ENCODE measurements around the gene REEP6. TPM values are rescaled to one million over a fixed set of nuclear protein-coding genes. Genes with fewer than 3 reads are reported as not detected.
"Not testable (repeated sequence)": the region's sequence is repeated elsewhere in the genome, so short reads cannot be mapped to it uniquely, and the experiment has no call there.

Gene REEP6
- total RNA-seq, 4 donors from 2014 or later = 1.1 to 2.3 (median 1.5) TPM

DNA sequence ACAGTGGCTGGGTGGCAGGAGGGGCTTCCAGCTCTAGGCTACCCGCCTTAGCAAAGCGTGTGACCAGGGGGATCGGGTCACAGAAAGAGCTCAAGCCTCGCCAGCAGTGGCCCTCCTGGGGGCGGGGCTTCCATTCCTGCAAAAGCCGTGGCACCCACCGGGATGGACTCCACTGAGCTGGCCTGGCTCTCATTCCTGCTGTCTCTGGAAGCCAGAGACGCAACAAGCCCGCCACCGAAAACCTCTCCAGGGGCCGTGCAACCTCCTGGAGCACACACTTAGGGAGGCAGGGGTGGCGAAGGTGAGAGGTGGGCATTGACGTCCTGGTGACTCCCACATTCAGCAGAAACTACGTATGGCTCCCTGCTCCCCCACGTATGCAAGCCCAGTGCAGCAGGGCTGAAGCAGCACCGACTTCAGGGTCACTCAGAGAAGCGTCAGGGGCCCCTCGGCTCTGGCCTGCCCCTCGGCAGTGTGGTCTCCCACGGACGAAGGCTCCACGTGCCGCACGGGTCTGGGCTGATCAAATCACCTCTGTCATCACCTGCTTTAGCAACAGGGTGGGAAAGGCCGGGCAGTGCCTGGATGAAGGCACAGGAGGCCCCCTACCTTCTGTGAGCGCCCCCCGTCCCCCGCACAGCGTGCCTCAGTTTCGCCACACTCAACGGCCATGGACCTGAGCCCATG, 15.1 kb upstream of the REEP6 start:
- Histone ChIP-seq H3K36me3 (no peaks in the 10 kb centered on the region), H3K27me3 (peaks cover 29 to 32% (median 29%) of the 10 kb centered on the region in 3 donors), H3K9me3 (no peaks in the 10 kb centered on the region), H3K4me1 (peaks cover 10 to 39% of the 10 kb centered on the region in 2 donors), H3K4me3 (no peak overlapping the region), H3K27ac (no peak overlapping the region)
- intact Hi-C loops (cut with DNase I; ENCODE audit: low total_unique reads) (no loop called here), in situ Hi-C loops (cut with MboI; ENCODE audit: low sequenced_read_pairs in 4 of 4) (no loop called here)
- TF ChIP-seq POLR2A (IDR thresholded peaks at IDR 0.05) = no peak
- no peak for TF ChIP-seq CTCF (IDR thresholded peaks at IDR 0.05 in 4 of 5, conservative IDR thresholded peaks at IDR 0.05 in 1 of 5)
- ATAC-seq = no peak
- no peak for DNase-seq

- H3K27ac ChIP-seq; in situ Hi-C loops (cut with MboI; ENCODE audit: low sequenced_read_pairs in 4 of 4); H3K9me3 ChIP-seq; ATAC-seq; H3K4me3 ChIP-seq; intact Hi-C loops (cut with DNase I; ENCODE audit: low total_unique reads); DNase-seq; H3K36me3 ChIP-seq: not testable (repeated sequence)
- H3K27me3 ChIP-seq = peaks cover 17 to 20% (median 18%) of the 10 kb centered on the region in 3 donors
- H3K4me1 ChIP-seq = peaks cover 9 to 28% of the 10 kb centered on the region in 2 donors
Measured at GRCh38 chr19:1477056-1477455, 13.9 kb upstream of the REEP6 start.

DNA sequence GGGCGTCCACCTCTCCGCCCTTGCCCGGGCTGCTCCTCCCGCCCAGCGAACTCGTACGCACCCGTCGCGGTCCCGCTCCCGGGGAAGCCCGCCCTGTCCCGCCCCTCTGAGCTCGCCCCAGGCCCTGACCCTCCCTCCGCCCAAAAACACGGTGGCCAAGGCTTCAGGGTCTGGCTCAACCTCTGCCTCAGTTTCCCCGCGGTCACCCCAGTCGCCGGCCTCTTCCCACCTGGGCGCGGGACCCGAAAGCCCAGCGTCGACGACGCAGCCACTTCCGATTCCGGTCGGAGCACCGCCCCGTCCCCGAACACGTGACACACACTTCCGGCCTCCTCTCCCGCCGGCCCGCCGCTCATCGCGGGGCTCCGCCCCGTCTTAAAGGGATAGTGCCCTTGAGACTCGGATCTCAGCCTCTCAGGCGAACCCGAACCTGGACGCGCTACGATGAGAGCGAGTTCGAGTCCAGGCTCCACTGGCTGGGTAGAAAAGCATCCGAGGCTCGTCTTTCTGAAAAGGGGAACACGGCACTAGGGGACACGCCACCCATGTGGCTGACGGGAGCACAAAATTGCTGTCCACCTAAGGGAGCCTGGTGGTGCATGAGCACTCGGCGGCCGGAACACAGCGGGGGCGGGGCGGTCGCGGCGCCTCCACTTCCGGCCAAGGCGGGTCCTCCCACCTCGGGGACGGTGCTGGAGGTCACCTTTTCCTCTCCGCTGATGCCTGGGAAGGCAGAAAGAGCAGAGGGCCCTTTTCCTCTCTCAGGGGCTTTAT, 11.9 kb upstream of the REEP6 start, which contains the start of gene C19orf25:
Gene C19orf25, minus strand, starts transcription at position 282 of the 774 bp plus-strand sequence. CDS start 312 bp downstream, outside the sequence.
- TF ChIP-seq POLR2A (IDR thresholded peaks at IDR 0.05) = peak; percentile 39 to 66
- no peak for TF ChIP-seq CTCF (IDR thresholded peaks at IDR 0.05 in 4 of 5, conservative IDR thresholded peaks at IDR 0.05 in 1 of 5)
- DNase-seq (peak; percentile 86 to 91), ATAC-seq (peak; percentile 98)
- peak within 1 kb of the TSS; percentile 71 to 77 (median 72) for H3K27ac ChIP-seq
- no peaks in the 10 kb centered on the region for H3K9me3 ChIP-seq
- no peaks in the 10 kb centered on the region for H3K27me3 ChIP-seq
- peaks cover 9 to 19% of the 10 kb centered on the region in 2 donors for H3K4me1 ChIP-seq
- no peaks in the 10 kb centered on the region for H3K36me3 ChIP-seq
- intact Hi-C loops (cut with DNase I; ENCODE audit: low total_unique reads) (loop anchor here (1.0 kb wide), 4 partner anchors 11 to 41 kb away; partner anchors contain the start of genes ADAMTSL5, PCSK4 and RPS15), in situ Hi-C loops (cut with MboI; ENCODE audit: low sequenced_read_pairs in 4 of 4) (no loop called here)
- peak within 1 kb of the TSS; percentile 84 to 99 (median 92) for H3K4me3 ChIP-seq

GRCh38 chr19:1481224-1481892, 9.6 kb upstream of the REEP6 start:
- no peaks in the 10 kb centered on the region for H3K9me3 ChIP-seq
- H3K4me3 ChIP-seq = no peak overlapping the region
- DNase-seq (no peak), ATAC-seq (no peak)
- no peaks in the 10 kb centered on the region for H3K27me3 ChIP-seq
- no peak overlapping the region for H3K27ac ChIP-seq
- TF ChIP-seq POLR2A (IDR thresholded peaks at IDR 0.05) (no peak), CTCF (IDR thresholded peaks at IDR 0.05 in 4 of 5, conservative IDR thresholded peaks at IDR 0.05 in 1 of 5) (no peak)
- intact Hi-C loops (cut with DNase I; ENCODE audit: low total_unique reads) (no loop called here), in situ Hi-C loops (cut with MboI; ENCODE audit: low sequenced_read_pairs in 4 of 4) (no loop called here)
- H3K36me3 ChIP-seq = no peaks in the 10 kb centered on the region
- peaks cover 9 to 16% of the 10 kb centered on the region in 2 donors for H3K4me1 ChIP-seq
